ENCODE results near the gene DCLRE1C.
"Not testable (repeated sequence)": the region's sequence is repeated elsewhere in the genome, so short reads cannot be mapped to it uniquely, and the experiment has no call there.

Gene DCLRE1C

DNA sequence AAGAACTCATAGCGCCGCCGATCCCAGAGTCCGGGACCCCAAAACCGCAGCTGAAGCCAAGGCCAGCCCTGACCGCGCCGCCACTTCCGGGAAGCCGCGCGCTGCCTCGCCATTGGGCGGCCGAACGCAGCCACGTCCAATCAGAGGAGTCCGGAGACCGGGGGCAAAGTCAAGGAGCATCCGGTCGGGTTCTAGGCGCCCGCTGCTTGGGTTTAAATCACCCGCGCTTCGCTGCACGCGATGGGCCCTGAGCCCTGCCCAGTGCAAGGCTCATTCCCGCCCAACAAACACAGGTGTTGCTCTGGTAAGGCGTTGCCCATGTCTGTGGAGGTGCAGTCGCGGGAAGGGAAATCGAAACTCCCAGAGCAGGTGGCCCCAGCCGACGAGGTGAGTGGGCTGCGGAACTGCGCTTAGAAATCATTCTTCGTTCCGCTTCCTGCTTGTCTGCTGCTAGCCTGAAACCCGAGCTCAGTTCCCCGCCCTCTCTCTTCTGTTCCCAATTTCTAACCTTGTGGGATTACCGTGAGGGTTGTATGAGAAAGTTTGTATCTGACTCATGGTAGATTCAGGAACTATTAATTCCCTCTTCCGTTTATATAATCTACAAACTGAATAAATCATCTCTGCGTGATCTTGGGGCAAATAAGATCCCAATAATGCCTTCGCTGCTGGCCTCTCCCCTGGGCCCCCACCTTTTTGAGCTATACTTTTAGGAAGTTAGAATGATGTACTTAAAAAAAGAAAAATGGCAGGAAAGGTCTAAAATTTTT is at the start of gene DCLRE1C:
DCLRE1C (minus strand) TSS at position 96 of the 770 bp plus-strand sequence; CDS start at position 10, 86 bp downstream.
- DNase-seq, result peak; percentile 82

DNA sequence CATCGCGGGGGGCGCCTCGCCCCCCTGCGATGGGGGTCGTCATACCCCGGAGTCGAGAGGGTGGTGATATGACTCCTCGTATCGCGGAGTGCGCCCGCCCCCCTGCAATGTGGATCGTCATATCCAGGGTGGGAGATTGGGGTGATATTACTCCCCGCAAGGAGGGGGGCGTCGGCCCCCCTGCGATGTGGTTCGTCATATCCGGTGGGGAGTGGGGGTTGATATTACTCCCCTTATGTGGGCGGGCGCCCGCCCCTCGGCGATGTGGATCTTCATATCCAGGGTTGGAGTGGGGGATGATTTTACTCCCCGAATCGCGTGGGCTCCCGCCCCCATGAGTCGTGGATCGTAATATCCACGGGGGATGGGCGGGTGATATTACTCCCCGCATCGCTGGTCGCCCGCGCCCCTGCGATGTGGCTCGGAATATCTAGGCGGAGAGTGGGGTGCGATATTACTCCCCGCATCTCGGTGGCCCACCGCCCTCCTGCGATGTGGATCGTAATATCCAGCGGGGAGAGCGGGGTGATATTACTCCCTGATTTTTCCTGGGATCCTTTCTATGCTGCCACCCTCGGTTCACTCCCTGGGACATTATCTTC is 42.2 kb upstream of the DCLRE1C start:
- DNase-seq, result no peak

DNA sequence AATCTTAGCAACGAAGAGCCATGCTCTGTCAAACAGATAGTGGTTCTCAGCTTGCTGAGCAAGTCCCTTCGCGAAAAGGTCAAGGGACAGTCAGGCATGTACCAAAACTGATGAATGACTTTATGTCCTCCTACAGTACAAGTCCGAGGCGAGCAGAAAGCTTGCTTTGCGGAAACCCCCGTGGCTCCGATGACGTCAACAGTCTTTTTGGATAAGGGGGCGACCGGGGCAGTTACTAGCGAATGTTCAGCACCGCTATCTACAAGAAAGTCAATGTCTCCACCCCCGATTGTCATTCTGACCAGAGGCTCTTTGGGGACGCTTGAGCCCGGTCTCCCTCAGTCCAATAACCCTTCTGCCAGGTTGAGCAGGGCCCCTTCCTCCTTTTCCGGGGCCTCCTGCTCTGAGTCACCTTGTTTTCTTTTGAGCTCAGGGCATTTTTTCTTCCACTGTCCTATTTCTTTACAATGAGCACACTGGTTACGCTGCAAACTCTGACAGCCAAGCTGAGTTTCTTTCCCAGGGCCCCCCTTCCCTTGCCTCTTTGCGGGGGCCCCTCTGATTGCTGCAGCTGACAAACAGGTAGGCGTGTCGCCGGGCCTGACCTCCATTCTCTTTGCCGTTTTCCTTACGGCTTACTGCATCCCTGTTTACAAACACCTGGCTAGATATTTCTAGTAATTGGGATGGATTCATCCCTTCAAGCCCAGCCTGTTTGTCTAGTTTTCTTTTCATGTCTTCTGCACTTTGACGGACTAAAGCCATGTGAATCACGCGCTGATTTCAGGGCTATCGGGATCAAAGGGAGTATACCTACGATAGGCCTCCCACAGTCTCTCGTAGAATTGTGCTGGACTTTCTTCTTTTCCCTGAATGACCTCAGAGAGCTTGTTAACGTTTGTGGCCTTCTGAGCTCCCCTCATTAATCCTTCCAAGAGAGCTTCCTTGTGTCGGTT is 39.9 kb upstream of the DCLRE1C start:
- not testable (repeated sequence) for DNase-seq

DNA sequence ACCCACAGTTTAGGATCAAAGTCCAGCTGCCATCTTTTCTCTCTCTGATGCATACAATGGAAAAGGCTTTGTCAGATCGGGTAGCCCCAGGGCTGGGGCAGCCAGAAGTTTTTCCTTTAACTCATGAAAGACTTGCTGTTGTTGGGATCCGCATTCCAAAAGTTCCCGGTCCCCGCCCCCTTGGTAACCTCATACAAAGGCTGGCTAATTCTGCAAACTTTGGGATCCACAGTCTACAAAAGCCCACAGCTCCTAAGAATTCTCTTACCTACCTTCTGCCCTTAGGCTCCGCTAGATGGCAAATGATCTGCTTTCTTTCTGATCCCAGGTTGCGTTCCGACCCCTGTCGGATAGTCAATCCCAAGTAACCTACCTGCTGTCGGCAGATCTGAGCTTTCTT is 38.4 kb upstream of the DCLRE1C start:
- not testable (repeated sequence) for DNase-seq

DNA sequence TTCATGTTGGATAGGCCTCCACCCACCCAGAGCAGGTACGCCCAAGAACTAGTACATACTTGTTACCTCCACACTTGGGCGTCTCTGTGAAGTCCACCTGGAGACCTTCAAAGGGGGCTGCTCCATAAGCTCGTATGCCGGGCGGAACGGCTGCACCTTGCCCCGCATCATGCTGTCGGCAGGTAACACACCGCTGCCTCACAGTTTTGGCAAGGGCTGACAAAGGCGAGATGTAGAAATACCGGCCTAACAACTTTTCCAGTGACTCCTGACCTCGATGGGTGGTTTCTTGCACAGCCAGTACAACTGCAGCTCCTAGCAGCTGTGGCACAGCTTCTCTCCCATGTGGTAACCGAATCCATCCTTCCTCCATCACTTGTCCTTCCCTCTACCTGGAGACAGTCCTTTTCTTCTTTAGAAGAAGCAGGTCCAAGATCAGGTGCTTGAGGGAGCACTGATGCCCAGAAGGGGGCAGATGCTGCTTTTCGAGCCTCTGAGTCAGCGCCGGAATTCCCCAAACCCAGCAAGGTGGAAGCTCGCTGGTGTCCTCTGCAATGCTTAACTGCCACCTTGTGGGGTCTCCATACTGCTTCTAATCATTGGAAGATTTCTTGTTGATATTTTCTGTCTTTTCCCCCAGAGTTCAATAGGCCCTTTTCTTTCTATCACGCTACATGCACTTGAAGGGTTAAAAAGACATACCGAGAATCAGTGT is 37.3 kb upstream of the DCLRE1C start:
- peak; percentile 74 for DNase-seq

DNA sequence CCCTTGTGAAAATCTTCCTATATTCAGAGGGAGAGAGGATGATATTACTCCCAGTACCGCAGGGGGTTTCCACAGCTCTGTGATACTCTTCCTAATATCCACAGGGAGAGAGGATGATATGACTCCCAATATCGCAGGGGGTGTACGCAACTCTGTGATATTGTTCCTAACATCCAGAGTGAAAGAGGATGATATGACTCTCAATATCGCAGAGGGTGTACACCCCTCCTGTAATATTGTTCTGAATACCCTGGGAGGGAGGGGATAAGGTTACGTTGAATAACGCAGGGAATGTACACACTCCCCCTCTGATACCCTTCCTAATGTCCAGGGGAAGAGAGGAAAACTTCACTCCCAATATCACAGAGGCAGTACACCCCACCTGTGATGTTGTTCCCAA is 35.7 kb upstream of the DCLRE1C start:
- DNase-seq, result not testable (repeated sequence)

DNA sequence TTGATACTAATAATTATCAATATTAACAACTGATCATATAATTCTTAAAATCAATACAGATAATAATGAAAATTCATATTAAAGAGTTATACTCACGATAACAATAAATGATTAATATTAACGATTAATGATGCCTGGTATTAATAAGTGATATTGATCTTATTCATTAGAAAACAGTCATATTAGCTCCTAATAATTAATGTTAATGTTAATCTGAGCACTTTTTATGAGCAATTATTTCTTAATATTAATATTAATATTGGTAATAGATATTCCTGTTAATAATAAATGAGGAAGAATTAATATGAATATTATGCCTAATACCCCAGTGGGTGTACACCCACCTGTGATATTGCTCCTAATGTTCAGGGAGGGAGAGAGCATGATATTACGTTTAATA is 28.8 kb upstream of the DCLRE1C start:
- DNase-seq, result no peak

DNA sequence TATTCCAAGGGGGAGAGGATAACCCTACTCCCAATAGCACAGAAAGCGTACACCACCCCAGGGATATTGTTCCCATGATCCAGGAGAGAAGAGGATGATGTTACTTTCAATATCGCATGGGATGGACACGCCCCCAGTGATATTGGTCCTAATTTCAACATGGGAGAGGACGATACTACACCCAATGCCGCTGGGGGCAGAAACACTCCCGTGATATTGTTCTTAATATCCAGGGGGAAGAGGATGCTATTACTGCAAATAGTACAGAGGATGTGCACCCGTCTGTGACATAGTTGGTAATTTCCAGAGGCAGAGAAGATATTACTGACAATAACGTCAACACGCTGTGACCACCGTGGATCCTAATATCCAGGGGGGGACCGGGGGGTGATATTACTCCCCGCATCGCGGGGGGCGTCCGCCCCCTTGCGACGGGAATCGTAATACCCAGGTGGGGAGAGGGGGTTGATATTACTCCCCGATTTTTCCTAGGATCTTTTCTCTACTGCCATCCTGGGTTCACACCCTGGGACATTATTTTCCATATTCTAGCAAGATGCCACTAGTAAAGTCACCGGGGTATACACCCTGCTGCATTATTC is 21.9 kb upstream of the DCLRE1C start:
- DNase-seq, result no peak

DNA sequence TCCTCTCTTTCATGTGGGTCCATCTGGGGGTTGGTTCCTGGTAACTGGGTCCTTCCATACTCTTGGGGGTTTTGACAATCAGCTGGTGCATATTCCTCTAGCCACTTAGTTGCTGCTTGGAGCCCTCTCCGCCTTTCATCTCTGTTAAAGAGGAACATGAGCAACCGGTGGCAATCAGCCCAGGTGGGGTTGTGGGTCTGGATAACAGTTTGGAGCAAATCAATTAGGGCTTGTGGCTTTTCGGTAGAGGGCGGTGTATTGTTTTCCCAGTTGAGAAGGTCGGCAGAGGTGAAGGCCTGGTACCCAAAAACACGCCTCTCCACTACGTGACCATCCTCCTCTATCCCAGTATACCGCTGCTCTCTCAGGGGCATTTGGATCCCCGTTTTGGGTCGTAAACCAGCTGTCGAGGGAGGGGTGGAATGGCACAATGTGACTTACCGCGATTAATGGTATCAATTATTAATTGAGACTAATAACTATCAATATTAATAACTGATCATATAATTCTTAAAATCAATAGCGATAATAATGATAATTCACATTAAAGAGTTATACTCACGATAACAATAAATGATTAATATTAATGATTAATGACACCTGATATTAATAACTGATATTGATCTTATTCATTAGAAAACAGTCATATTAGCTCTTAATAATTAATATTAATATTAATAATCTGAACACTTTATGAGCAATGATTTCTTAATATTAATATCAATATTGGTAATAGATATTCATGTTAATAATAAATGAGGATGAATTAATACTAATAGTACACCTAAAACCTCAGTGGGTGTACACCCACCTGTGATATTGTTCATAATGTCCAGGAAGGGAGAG is 20.5 kb upstream of the DCLRE1C start:
- not testable (repeated sequence) for DNase-seq

DNA sequence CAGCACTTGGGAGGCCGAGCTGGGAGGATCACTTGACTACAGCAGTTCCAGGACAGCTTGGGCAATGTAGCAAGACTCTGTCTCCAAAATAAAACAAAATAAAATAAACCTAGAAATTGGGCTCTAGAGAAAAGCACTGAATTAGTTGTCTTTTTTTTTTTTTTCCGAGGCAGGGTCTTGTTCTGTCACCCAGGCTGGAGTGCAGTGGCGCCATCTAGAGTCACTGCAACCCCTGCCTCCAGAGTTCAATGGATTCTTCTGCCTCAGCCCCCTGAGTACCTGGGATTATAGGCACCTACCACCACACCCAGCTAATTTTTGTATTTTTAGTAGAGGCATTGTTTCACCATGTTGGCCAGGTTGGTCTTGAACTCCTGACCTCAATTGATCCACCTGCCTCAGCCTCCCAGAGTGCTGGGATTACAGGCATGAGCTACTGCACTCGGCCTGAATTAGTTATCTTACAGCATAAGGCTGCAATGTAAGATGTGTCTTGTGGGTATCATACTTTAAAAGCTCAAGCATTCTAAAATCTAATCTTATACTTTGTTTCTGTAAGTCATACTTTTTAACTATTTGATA is 18.1 kb upstream of the DCLRE1C start:
- peak; percentile 55 for DNase-seq

DNA sequence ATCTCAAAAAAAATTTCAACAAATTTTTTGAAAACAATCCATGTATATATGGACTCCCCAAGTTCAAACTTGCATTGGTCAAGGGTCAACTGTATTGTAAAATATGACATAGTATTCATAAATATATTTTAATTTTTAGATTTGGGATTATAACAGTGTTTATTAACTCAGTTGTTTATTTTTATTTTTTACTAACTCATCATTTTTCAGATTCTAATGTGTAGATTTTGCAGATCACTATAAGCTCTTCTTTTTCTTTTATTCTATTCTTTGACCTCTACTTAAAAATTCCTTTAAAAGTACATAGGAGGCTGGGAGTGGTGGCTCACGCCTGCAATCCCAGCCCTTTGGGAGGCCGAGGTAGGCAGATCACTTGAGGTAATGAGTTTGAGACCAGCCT is 14.0 kb upstream of the DCLRE1C start:
- no peak for DNase-seq

DNA sequence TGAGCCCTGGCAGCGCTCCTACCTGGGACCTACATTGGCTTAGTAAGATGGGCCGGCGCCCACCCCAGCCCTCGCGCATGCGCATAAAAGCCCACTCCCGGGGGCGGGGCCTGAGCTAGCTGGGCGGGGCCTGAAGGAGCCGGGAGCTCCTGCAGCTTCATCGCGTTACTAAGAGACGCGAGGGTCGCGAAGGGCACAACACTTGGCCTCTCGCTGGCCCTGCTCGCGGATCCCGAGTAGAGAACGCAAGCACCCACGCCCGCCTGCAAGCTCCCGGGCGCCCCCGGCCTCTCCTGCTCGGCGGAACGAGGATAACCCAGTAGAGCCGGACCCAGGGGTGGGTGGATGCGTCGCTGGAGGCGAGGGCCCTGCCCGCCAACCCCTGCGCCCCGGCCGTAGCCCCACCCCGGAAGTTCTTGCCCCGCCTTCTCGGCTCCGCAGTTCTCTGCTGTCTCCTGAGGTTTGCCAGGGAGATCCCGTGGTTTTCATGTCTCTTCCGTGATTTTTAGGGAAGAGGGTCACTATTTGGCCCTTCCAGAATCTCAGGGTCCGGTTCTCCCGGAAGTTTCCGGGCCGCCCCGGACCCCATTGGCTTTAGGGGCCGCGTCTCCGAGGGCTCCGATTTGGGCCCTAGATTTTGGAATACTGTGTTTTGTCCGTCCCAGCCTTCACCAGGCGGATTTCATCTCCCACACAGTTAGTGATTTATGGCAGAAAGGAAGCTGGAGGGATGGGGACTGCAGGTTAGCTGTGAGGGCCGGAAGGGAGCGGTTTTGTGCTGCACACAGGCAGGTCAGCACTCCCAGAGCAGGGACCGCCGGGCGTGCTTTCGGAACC is 5.5 kb upstream of the DCLRE1C start, which contains the start of gene MEIG1:
MEIG1 (plus strand) TSS at position 168 of the 837 bp plus-strand sequence. CDS start 7,081 bp downstream, outside the sequence.
- peak; percentile 91 for DNase-seq

DNA sequence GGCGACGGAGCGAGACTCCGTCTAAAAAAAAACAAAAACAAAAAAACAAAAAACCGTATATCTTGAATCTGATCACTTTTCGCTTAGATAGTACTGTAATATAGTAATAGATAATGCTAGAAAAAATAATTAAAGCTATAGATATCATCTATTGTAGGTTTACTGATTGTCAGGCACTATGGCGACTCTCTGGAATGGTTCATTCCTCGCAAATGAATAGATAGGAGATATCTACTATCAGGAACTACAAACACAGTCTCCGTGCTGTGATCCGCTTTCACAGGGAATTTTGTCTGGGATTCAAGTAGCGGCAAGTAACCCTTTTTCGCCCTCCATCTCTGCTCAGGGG is 5.0 kb upstream of the DCLRE1C start:
- DNase-seq, result no peak

DNA sequence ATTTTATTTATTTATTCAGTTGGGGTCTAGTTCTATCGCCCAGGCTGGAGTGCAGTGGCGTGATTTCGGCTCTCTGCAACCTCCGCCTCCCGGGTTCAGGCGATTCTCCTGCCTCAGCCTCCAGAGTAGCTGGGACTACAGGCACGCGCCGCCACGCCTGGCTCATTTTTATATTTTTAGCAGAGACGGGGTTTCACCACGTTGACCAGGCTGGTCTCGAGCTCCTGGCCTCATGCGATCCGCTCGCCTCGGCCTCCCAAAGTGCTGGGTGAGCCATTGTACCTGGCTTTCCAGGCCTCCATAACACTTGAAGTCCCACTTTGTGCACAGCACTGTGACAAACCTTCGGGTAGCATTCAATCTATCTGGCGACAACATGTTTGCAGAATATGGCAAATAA is 1.0 kb upstream of the DCLRE1C start:
- DNase-seq, result no peak

DNA sequence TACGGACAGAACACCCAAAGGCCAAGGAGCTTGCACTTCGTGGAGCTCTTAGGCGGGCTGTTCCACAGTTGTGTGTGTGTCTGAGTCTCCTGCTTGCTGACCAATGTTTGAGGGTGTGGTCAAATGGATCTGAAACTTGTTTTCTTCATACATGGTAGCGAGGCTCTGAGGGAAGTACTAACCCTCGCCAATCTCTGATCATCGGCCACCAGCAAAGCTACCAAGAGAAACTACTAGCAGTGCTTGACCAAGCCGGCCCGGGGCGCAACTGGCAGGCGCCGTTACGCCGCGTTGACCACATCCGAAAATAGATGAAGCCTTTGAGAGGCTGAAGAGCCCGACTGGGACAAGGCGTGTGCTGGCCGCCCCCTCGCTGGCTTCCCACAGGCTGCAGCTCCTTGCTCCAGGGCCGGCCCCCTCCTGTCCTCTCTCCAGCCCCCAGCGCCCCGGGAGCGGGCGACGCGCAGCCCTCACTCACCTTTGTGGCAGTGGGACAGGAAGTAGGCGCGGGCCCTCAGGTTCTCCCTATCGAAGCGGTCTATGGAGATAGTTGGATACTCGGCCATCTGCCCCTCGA is 384 bp downstream of the DCLRE1C start:
- DNase-seq, result no peak

DNA sequence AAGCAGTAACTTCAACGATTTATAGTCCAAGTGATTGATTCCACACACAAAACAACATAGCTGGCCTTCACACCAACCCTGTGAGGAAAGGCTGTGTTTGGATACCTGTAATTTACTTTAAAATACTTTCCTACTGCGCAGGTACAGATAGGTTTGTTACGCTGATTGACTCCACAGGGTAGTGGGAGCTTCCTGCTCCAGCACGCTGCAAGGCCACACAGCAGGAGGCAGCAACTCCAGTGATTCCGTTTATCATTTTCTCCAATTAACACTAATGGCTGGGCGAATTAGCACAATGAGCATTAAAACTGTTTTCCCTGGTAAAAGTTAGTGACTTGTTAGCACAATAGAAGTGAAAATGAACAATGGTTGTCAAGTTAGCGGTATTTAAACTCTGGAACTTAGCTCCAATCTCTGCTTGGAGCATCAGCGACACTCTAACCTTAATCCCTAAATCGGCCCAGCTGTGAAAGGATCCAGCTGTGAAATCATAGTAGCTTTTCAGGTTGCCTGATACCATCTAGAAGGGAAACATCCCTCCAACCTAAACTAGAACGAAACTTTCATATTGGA is 959 bp downstream of the DCLRE1C start:
- DNase-seq, result no peak

DNA sequence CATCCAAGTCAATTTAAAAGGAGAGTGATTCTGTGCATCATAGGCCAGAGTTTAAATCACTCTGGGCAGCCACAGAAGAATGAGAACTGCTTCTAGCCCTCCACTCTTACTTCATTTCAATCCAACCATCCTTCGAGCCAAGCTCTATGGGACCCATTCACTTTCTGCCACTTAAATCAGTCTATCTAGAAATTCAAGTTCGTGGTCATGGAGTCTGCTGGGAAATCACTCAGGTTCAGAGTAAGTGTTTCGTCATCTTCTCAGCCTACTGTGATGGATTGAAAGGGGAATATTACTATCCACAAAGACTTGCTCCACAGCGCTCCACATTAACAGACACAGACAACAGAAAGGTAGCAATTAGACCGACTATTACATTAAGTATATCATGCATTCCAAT is 4.6 kb downstream of the DCLRE1C start:
- no peak for DNase-seq

DNA sequence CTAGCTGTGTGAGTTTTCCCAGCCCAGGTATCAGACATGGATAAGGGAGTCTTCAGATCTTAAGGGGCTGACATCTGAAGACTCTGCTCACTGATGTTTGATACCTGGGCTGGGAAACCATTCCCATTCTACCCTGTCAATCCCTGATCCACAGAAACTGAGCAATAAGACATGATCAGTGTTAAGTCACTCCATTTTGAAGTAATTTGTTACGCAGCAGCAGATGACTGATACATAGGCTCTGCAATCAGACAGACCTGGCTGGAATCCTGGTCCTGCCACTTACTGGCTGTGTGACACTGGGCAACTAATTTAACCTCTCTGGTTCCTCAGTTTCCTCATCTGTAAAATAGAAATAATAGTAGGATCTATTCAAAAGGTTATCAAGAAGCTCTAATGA is 6.6 kb downstream of the DCLRE1C start:
- DNase-seq, result no peak

DNA sequence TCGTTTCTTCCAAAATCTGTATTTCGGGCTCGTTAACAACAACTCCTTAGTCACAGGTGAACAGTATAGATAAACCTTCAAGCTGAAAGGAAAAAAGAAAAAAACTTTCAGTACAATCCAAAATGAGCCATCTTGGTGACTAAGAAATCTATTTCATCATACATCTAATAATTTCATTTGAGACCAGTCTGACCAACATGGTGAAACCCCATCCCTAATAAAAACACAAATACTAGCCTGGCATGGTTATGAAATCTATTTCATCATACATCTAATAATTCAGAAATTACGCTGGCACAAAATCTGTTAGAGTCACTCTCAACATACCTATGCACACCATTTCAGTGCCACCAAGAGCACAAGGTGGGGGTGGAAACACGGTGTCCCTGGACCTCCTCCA is 8.8 kb downstream of the DCLRE1C start:
- DNase-seq, result no peak

Data from stimulated activated CD4-positive, alpha-beta T cell treated with anti-CD3 and anti-CD28 coated beads, Interleukin-4, amount 100 ng/mL, for 1 hour (primary cell).